Smooth muscle cell of the brain vasculature (primary cell): Measurements from ENCODE around the gene EYS.
"Not testable (repeated sequence)": the region's sequence is repeated elsewhere in the genome, so short reads cannot be mapped to it uniquely, and the experiment has no call there.

Source experiments
- DNase-seq: peaks from one replicate; pipeline ENCODE4 v3.0.0-alpha.2; 2012; ENCODE audit warnings: low read depth, low spot score

EYS gene

GRCh38 chr6:63985223-63985622 lies 1721.8 kb downstream of the EYS start:
- DNase-seq, result no peak

GRCh38 chr6:63975699-63976098 lies 1731.3 kb downstream of the EYS start:
- no peak for DNase-seq

GRCh38 chr6:63968650-63969049 lies 1738.4 kb downstream of the EYS start:
- no peak for DNase-seq

- no peak for DNase-seq
Measured at GRCh38 chr6:63964366-63964765, 1742.7 kb downstream of the EYS start.

- no peak for DNase-seq
Measured at GRCh38 chr6:63963769-63964315, 1743.2 kb downstream of the EYS start.

- not testable (repeated sequence) for DNase-seq
Measured at GRCh38 chr6:63953336-63954021, 1753.5 kb downstream of the EYS start.

- no peak for DNase-seq
Measured at GRCh38 chr6:63947792-63948529, 1759.1 kb downstream of the EYS start.

GRCh38 chr6:63945987-63946386 lies 1761.0 kb downstream of the EYS start:
- DNase-seq, result no peak

- DNase-seq, result no peak
Measured at GRCh38 chr6:63943826-63944225, 1763.2 kb downstream of the EYS start.

GRCh38 chr6:63941747-63942470 lies 1765.1 kb downstream of the EYS start:
- no peak for DNase-seq

- no peak for DNase-seq
Measured at GRCh38 chr6:63940056-63940455, 1767.0 kb downstream of the EYS start.

- no peak for DNase-seq
Measured at GRCh38 chr6:63936399-63936798, 1770.6 kb downstream of the EYS start.

GRCh38 chr6:63935732-63936131 lies 1771.3 kb downstream of the EYS start:
- DNase-seq, result no peak

- DNase-seq, result not testable (repeated sequence)
Measured at GRCh38 chr6:63933948-63934347, 1773.1 kb downstream of the EYS start.

GRCh38 chr6:63930848-63931247 lies 1776.2 kb downstream of the EYS start:
- no peak for DNase-seq

GRCh38 chr6:63929111-63929510 lies 1777.9 kb downstream of the EYS start:
- no peak for DNase-seq

- DNase-seq, result no peak
Measured at GRCh38 chr6:63928613-63929012, 1778.4 kb downstream of the EYS start.

- DNase-seq, result no peak
Measured at GRCh38 chr6:63926950-63927927, 1779.8 kb downstream of the EYS start.

GRCh38 chr6:63926258-63926780 lies 1780.7 kb downstream of the EYS start:
- DNase-seq, result no peak

GRCh38 chr6:63923139-63923739 lies 1783.8 kb downstream of the EYS start:
- DNase-seq, result peak; percentile 6
